NK-92 (cell line): ENCODE data around the gene GRIK3.

ENCODE experiments used
- DNase-seq: peaks from one replicate; lab custom pipeline; 2025; ENCODE audit not compliant: unreplicated experiment; lab: John Stamatoyannopoulos, UW

Gene GRIK3

GRCh38 chr1:36858981-36859380 is 175.3 kb downstream of the GRIK3 start:
- DNase-seq: no peak

- no peak for DNase-seq
These were observed 175.8 kb downstream of the GRIK3 start for GRCh38 chr1:36858553-36858952.

- no peak for DNase-seq
These were observed 176.6 kb downstream of the GRIK3 start for GRCh38 chr1:36857754-36858153.

- no peak for DNase-seq
These were observed 178.4 kb downstream of the GRIK3 start for GRCh38 chr1:36855699-36856494.

- DNase-seq: no peak
These were observed 180.7 kb downstream of the GRIK3 start for GRCh38 chr1:36853638-36854037.

GRCh38 chr1:36852586-36852985 is 181.7 kb downstream of the GRIK3 start:
- no peak for DNase-seq

GRCh38 chr1:36851595-36851994 is 182.7 kb downstream of the GRIK3 start:
- no peak for DNase-seq

GRCh38 chr1:36851087-36851486 is 183.2 kb downstream of the GRIK3 start:
- DNase-seq: no peak

- no peak for DNase-seq
These were observed 184.4 kb downstream of the GRIK3 start for GRCh38 chr1:36849956-36850355.

GRCh38 chr1:36847761-36848160 is 186.6 kb downstream of the GRIK3 start:
- no peak for DNase-seq

- DNase-seq: no peak
These were observed 187.1 kb downstream of the GRIK3 start for GRCh38 chr1:36847186-36847585.

- DNase-seq: no peak
These were observed 188.0 kb downstream of the GRIK3 start for GRCh38 chr1:36846357-36846756.

- no peak for DNase-seq
These were observed 188.5 kb downstream of the GRIK3 start for GRCh38 chr1:36845802-36846201.

GRCh38 chr1:36844917-36845316 is 189.4 kb downstream of the GRIK3 start:
- no peak for DNase-seq

- DNase-seq: no peak
These were observed 190.3 kb downstream of the GRIK3 start for GRCh38 chr1:36843906-36844610.

GRCh38 chr1:36843027-36843426 is 191.3 kb downstream of the GRIK3 start:
- DNase-seq: no peak

GRCh38 chr1:36842448-36842847 is 191.9 kb downstream of the GRIK3 start:
- DNase-seq: no peak

- DNase-seq: no peak
These were observed 194.8 kb downstream of the GRIK3 start for GRCh38 chr1:36839485-36839884.

GRCh38 chr1:36838888-36839287 is 195.4 kb downstream of the GRIK3 start:
- no peak for DNase-seq

- DNase-seq: no peak
These were observed 197.4 kb downstream of the GRIK3 start for GRCh38 chr1:36836916-36837315.

GRCh38 chr1:36836196-36836883 is 198.0 kb downstream of the GRIK3 start:
- DNase-seq: no peak

- no peak for DNase-seq
These were observed 198.6 kb downstream of the GRIK3 start for GRCh38 chr1:36835696-36836095.
